ENCODE data around the gene BCAS4. TPM values are rescaled to one million over a fixed set of nuclear protein-coding genes. Genes with fewer than 3 reads are reported as not detected.

The BCAS4 gene
- total RNA-seq, 3 donors from 2014 or later (not counting 1 experiment from before 2014, with no cell fraction given): 7.7 to 13.5 (median 10.5) TPM

GRCh38 chr20:50855498-50856474 lies 60.9 kb downstream of the BCAS4 start:
- H3K36me3 ChIP-seq (ENCODE audit: control insufficient read depth, insufficient read depth, low read length): no peaks in the 10 kb centered on the region
- H3K4me1 Mint-ChIP-seq: peaks cover 0 to 7% of the 10 kb centered on the region in 2 donors
- no peak overlapping the region for H3K4me3 Mint-ChIP-seq
- no peaks in the 10 kb centered on the region for H3K9me3 Mint-ChIP-seq
- H3K27ac Mint-ChIP-seq: no peak overlapping the region
- WGBS (ENCODE audit: insufficient coverage): 91% methylated on average over 23 of the region's 23 CpGs
- TF ChIP-seq, protein P1, sequence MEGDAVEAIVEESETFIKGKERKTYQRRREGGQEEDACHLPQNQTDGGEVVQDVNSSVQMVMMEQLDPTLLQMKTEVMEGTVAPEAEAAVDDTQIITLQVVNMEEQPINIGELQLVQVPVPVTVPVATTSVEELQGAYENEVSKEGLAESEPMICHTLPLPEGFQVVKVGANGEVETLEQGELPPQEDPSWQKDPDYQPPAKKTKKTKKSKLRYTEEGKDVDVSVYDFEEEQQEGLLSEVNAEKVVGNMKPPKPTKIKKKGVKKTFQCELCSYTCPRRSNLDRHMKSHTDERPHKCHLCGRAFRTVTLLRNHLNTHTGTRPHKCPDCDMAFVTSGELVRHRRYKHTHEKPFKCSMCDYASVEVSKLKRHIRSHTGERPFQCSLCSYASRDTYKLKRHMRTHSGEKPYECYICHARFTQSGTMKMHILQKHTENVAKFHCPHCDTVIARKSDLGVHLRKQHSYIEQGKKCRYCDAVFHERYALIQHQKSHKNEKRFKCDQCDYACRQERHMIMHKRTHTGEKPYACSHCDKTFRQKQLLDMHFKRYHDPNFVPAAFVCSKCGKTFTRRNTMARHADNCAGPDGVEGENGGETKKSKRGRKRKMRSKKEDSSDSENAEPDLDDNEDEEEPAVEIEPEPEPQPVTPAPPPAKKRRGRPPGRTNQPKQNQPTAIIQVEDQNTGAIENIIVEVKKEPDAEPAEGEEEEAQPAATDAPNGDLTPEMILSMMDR (IDR thresholded peaks at IDR 0.05): no peak
- DNase-seq: no peak
- H3K27me3 ChIP-seq (ENCODE audit: control insufficient read depth, insufficient read depth, low read length): no peaks in the 10 kb centered on the region
- H3K4me3 ChIP-seq (ENCODE audit: low read length): no peak overlapping the region
- H3K27ac ChIP-seq (ENCODE audit: low read length): no peak overlapping the region
- H3K27me3 Mint-ChIP-seq (ENCODE audit: low read depth in 2 of 2): no peaks in the 10 kb centered on the region
- H3K4me1 ChIP-seq (ENCODE audit: control insufficient read depth, insufficient read depth, low read length): no peaks in the 10 kb centered on the region
- no peak for ATAC-seq
- no peaks in the 10 kb centered on the region for H3K9me3 ChIP-seq (ENCODE audit: control insufficient read depth, insufficient read depth, low read length)
- H3K36me3 Mint-ChIP-seq: no peaks in the 10 kb centered on the region
- intact Hi-C loops (cut with micrococcal nuclease): no loop called here

DNA sequence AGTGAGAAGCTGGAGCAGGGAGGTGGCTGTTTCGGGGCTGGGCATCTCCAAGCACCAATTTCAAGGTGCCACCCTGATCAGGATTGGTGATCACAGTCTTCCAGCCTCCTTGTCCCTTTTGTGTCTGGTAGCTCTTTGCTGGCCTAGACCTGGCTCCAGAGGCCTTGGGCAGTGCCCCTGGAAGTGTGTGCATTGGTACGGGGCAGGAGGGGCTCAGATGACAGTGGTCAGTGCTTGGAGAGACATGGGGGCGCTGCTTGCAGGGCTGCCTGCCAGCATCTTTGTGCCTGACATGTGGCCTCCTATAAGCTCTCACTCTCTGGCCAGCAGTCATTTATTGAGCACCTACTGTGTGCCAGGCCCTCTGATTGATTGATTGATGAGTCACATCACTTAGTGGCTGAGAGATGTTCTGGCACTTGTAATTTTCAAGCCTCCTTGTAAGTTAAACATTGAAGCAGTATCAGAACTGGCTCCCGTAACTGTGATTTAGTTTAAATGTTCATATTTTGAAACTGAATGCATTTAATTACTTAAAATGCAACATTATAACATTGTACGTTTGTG lies 61.7 kb downstream of the BCAS4 start:
- peaks cover 0 to 7% of the 10 kb centered on the region in 2 donors for H3K4me1 Mint-ChIP-seq
- TF ChIP-seq, protein P1 (IDR thresholded peaks at IDR 0.05): no peak
- WGBS (ENCODE audit: insufficient coverage): 93% methylated on average over 5 of the region's 5 CpGs
- no peaks in the 10 kb centered on the region for H3K9me3 Mint-ChIP-seq
- no peak overlapping the region for H3K4me3 ChIP-seq (ENCODE audit: low read length)
- H3K27me3 Mint-ChIP-seq (ENCODE audit: low read depth in 2 of 2): no peaks in the 10 kb centered on the region
- no peak overlapping the region for H3K4me3 Mint-ChIP-seq
- H3K27ac ChIP-seq (ENCODE audit: low read length): no peak overlapping the region
- H3K4me1 ChIP-seq (ENCODE audit: control insufficient read depth, insufficient read depth, low read length): no peaks in the 10 kb centered on the region
- intact Hi-C loops (cut with micrococcal nuclease): no loop called here
- no peaks in the 10 kb centered on the region for H3K36me3 Mint-ChIP-seq
- no peak overlapping the region for H3K27ac Mint-ChIP-seq
- DNase-seq (no peak), ATAC-seq (no peak)
- H3K36me3 ChIP-seq (ENCODE audit: control insufficient read depth, insufficient read depth, low read length): no peaks in the 10 kb centered on the region
- H3K27me3 ChIP-seq (ENCODE audit: control insufficient read depth, insufficient read depth, low read length): no peaks in the 10 kb centered on the region
- no peaks in the 10 kb centered on the region for H3K9me3 ChIP-seq (ENCODE audit: control insufficient read depth, insufficient read depth, low read length)

DNA sequence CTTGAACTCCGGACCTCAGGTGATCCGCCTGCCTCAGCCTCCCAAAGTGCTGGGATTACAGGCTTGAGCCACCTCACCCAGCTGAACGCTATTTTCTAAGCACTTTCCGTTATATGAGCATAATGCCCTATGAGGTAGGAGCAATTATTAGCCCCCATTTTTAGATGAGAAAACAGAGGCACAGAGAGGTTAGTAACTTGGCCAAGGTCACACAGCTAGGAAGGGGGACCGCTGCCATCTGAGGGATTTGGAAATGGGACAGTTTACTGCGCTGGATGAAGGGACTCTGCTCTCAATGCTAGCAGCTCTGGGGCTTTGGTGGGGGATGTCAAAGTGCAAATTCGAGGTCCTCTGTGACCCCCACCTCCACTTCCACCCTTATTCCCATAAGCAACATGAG lies 62.5 kb downstream of the BCAS4 start:
- ATAC-seq (no peak), DNase-seq (no peak)
- H3K36me3 Mint-ChIP-seq: no peaks in the 10 kb centered on the region
- intact Hi-C loops (cut with micrococcal nuclease): no loop called here
- Histone ChIP-seq H3K27ac (ENCODE audit: low read length) (no peak overlapping the region), H3K36me3 (ENCODE audit: control insufficient read depth, insufficient read depth, low read length) (no peaks in the 10 kb centered on the region), H3K27me3 (ENCODE audit: control insufficient read depth, insufficient read depth, low read length) (no peaks in the 10 kb centered on the region), H3K4me3 (ENCODE audit: low read length) (no peak overlapping the region), H3K4me1 (ENCODE audit: control insufficient read depth, insufficient read depth, low read length) (no peaks in the 10 kb centered on the region), H3K9me3 (ENCODE audit: control insufficient read depth, insufficient read depth, low read length) (no peaks in the 10 kb centered on the region)
- TF ChIP-seq, protein P1 (IDR thresholded peaks at IDR 0.05): no peak
- no peaks in the 10 kb centered on the region for H3K9me3 Mint-ChIP-seq
- no peak overlapping the region for H3K4me3 Mint-ChIP-seq
- WGBS (ENCODE audit: insufficient coverage): 96% methylated on average over 6 of the region's 7 CpGs
- no peaks in the 10 kb centered on the region for H3K27me3 Mint-ChIP-seq (ENCODE audit: low read depth in 2 of 2)
- peaks cover 0 to 7% of the 10 kb centered on the region in 2 donors for H3K4me1 Mint-ChIP-seq
- no peak overlapping the region for H3K27ac Mint-ChIP-seq

Measured in natural killer cell (primary cell).